COLO829 (cell line): ENCODE measurements around the gene NR3C1.

ENCODE experiments used
- DNase-seq: peaks from one replicate; pipeline ENCODE4 v3.0.0; 2012; ENCODE audit warnings: low spot score

NR3C1 gene

GRCh38 chr5:143425835-143426234 is 22.3 kb upstream of the NR3C1 start:
- no peak for DNase-seq

GRCh38 chr5:143418140-143418866 is 14.8 kb upstream of the NR3C1 start:
- no peak for DNase-seq

GRCh38 chr5:143417503-143418139 is 14.1 kb upstream of the NR3C1 start:
- DNase-seq, result no peak

- DNase-seq, result no peak
These were observed 12.9 kb upstream of the NR3C1 start for GRCh38 chr5:143416411-143416810.

GRCh38 chr5:143413958-143414669 is 10.6 kb upstream of the NR3C1 start:
- DNase-seq, result no peak

- DNase-seq, result no peak
These were observed 9.3 kb upstream of the NR3C1 start for GRCh38 chr5:143412661-143413342.

GRCh38 chr5:143409926-143410325 is 6.4 kb upstream of the NR3C1 start:
- no peak for DNase-seq

GRCh38 chr5:143406408-143406807 is 2.9 kb upstream of the NR3C1 start:
- DNase-seq, result no peak

- no peak for DNase-seq
These were observed 2.3 kb upstream of the NR3C1 start for GRCh38 chr5:143405849-143406098.

- DNase-seq, result peak; percentile 5
These were observed 1.8 kb upstream of the NR3C1 start for GRCh38 chr5:143405063-143405848.

GRCh38 chr5:143404416-143405062 is 1.1 kb upstream of the NR3C1 start:
- peak; percentile 15 for DNase-seq

- DNase-seq, result no peak
These were observed 223 bp downstream of the NR3C1 start for GRCh38 chr5:143403334-143403592.

GRCh38 chr5:143402553-143403333 is 743 bp downstream of the NR3C1 start:
- DNase-seq, result no peak

- no peak for DNase-seq
These were observed 1.4 kb downstream of the NR3C1 start for GRCh38 chr5:143402017-143402552.

GRCh38 chr5:143401227-143402016 is 2.1 kb downstream of the NR3C1 start:
- DNase-seq, result no peak

- no peak for DNase-seq
These were observed 2.8 kb downstream of the NR3C1 start for GRCh38 chr5:143400541-143401226.

- DNase-seq, result no peak
These were observed 3.6 kb downstream of the NR3C1 start for GRCh38 chr5:143399616-143400540.
